K562 (cell line): Measurements from ENCODE around the gene ZNF598. TPM values are rescaled to one million over a fixed set of nuclear protein-coding genes. Genes with fewer than 3 reads are reported as not detected.

Experiments used
- CEBPG ChIP-seq, 3 experiments: fragments of 200-800 bp in 1 of 3; sonication (Bioruptor generic) in 1 of 3; sonication (generic) in 1 of 3; formaldehyde crosslinking in 1 of 3; IDR thresholded peaks in 2 of 3; conservative IDR thresholded peaks in 1 of 3; 2 replicates each; pipeline versions ENCODE4 v1.6.1 to v1.8.0; 2016 to 2022; ENCODE audit warnings: missing compliant biosample characterization in 2 of 3, missing genetic modification characterization in 2 of 3, mild to moderate bottlenecking in 1 of 3, missing genetic modification reagents in 1 of 3
- OTX1 ChIP-seq: fragments of 450-650 bp; formaldehyde crosslinking; IDR thresholded peaks from 2 replicates; pipeline ENCODE4 v1.4.0; 2022; ENCODE audit warnings: mild to moderate bottlenecking
- SAP30 ChIP-seq: fragments of 200-600 bp; sonication (generic); IDR thresholded peaks from 2 replicates; pipeline ENCODE4 v1.6.1; 2012; ENCODE audit warnings: borderline replicate concordance, low read depth, mild to moderate bottlenecking, moderate library complexity, low read length, control low read depth, inconsistent platforms; ENCODE audit not compliant: insufficient read depth, poor library complexity, severe bottlenecking
- SETDB1 ChIP-seq: IDR thresholded peaks from one replicate; pipeline ENCODE4 v1.6.1; 2012; ENCODE audit warnings: low read length, control low read depth, inconsistent platforms
- SMARCE1 ChIP-seq: fragments of 450-650 bp; IDR thresholded peaks from 2 replicates; pipeline ENCODE4 v1.7.1; 2016; ENCODE audit warnings: mild to moderate bottlenecking
- ZFP36 ChIP-seq: fragments of 150-350 bp; IDR thresholded peaks from 2 replicates; pipeline ENCODE4 v1.6.1; 2018; ENCODE audit warnings: low read length, low read depth; ENCODE audit not compliant: partially characterized antibody
- ZNF584 ChIP-seq: fragments of 200-800 bp; sonication (Bioruptor generic); IDR thresholded peaks from 2 replicates; pipeline ENCODE4 v1.6.1; 2016; ENCODE audit warnings: low read depth, mild to moderate bottlenecking, missing genetic modification characterization, missing compliant biosample characterization
- ZNF764 ChIP-seq: fragments of 250-450 bp; sonication (Bioruptor Pico); IDR thresholded peaks from 2 replicates; pipeline ENCODE4 v1.4.0; 2020; ENCODE audit warnings: low read depth, mild to moderate bottlenecking, moderate library complexity
- ZNF785 ChIP-seq: fragments of 250-450 bp; sonication (Bioruptor Pico); IDR thresholded peaks from 2 replicates; pipeline ENCODE4 v1.4.0; 2020; ENCODE audit warnings: mild to moderate bottlenecking
- polyA plus RNA-seq, 8 experiments: library from polyadenylated mRNA; depleted of rRNA in 4 of 8; stranded (reverse) in 5 of 8; unstranded in 3 of 8; fragments of >200 nt; fragmentation: Nextera tagmentation in 2 of 8; fragmentation: Illumina TruSeq in 1 of 8; extraction: Ambion mirVana in 2 of 8; extraction: Trizol in 1 of 8; gene quantifications; 2 replicates each; pipeline versions ENCODE4 v1.2.1 to v1.2.3, GENCODE V29; 2011 to 2014; ENCODE audit warnings: inconsistent platforms in 1 of 8, missing spikeins in 1 of 8
- total RNA-seq, 7 experiments: library from RNA; depleted of rRNA in 6 of 7; stranded (reverse); fragments of >200 nt in 6 of 7; fragmentation: Illumina TruSeq in 2 of 7; extraction: Trizol in 2 of 7; gene quantifications; 2 replicates each; pipeline versions ENCODE4 v1.2.1 to v1.2.3, GENCODE V29; 2011 to 2021; ENCODE audit warnings: low replicate concordance in 1 of 7
- TF ChIP-seq, protein P1 (sequence below): fragments of 450-650 bp; IDR thresholded peaks from 2 replicates; pipeline ENCODE4 v1.6.1; 2016; ENCODE audit warnings: borderline replicate concordance
- TF ChIP-seq, protein P2 (sequence below): fragments of 150-350 bp; conservative IDR thresholded peaks from 2 replicates; pipeline ENCODE4 v1.6.1; 2014; ENCODE audit warnings: low read length
- TF ChIP-seq, protein P3 (sequence below): sonication (generic); formaldehyde crosslinking; IDR thresholded peaks from 2 replicates; pipeline ENCODE4 v1.8.1; 2023; ENCODE audit warnings: missing genetic modification reagents, mild to moderate bottlenecking, borderline replicate concordance
- TF ChIP-seq, protein P4 (sequence below): fragments of 250-450 bp; sonication (Bioruptor Pico); IDR thresholded peaks from 2 replicates; pipeline ENCODE4 v1.8.0; 2021; ENCODE audit warnings: moderate library complexity, mild to moderate bottlenecking, inconsistent platforms
- TF ChIP-seq, protein P5 (sequence below): fragments of 450-650 bp; IDR thresholded peaks from 2 replicates; pipeline ENCODE4 v1.6.1; 2018; ENCODE audit warnings: mild to moderate bottlenecking, low read depth; ENCODE audit not compliant: partially characterized antibody

ZNF598 gene
- total and polyA plus RNA-seq, 9 of the 15 experiments (the other 6 are each of a cell fraction or from before 2014, with no cell fraction given): 0.11 to 115 (median 29.6) TPM

DNA sequence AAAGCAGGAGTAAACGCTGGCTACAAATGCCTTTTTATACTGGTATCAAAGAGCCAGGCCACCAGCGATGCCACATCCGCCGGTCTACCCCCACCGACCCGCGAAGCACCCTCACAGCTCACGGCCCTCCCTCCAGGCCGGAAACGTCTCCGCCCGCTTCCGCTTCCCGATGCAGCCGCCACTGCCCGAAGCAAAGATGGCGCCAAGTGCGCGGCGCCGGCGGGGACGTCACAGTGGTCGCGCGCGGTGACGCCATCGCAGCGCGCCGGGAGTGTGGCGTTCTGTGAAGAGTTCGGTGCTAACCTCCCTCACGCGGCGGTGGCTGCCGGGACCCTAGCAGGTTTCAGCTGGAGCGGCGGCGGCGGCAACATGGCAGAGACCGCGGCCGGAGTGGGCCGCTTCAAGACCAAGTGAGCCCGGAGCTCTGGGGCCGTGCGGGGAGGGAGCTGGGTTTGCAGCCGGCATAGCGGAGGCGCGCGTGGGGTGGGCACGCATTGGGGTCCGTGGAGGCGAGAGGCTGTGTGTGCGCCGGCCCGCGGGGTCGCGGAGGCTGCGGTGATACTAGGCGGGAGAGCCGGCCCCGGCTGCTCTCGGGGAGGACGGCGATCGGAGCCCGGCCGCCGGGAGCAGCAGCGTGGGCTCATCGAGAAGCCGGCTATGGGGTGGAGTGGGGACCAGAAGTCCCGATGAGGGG is 37.7 kb downstream of the ZNF598 start, which contains the start of gene TBL3 (continued):
- TF ChIP-seq, protein P1, sequence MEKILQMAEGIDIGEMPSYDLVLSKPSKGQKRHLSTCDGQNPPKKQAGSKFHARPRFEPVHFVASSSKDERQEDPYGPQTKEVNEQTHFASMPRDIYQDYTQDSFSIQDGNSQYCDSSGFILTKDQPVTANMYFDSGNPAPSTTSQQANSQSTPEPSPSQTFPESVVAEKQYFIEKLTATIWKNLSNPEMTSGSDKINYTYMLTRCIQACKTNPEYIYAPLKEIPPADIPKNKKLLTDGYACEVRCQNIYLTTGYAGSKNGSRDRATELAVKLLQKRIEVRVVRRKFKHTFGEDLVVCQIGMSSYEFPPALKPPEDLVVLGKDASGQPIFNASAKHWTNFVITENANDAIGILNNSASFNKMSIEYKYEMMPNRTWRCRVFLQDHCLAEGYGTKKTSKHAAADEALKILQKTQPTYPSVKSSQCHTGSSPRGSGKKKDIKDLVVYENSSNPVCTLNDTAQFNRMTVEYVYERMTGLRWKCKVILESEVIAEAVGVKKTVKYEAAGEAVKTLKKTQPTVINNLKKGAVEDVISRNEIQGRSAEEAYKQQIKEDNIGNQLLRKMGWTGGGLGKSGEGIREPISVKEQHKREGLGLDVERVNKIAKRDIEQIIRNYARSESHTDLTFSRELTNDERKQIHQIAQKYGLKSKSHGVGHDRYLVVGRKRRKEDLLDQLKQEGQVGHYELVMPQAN: peak; percentile 92
- TF ChIP-seq CEBPG (CRISPR knock-in tag; IDR thresholded peaks at IDR 0.05) (no peak), CEBPG (tag; conservative IDR thresholded peaks at IDR 0.05 in 1 of 2, IDR thresholded peaks at IDR 0.05 in 1 of 2) (no peak), ZNF785 (CRISPR knock-in tag) (no peak), SETDB1 (peak; percentile 98), SAP30 (peak; percentile 37), ZNF584 (CRISPR knock-in tag) (no peak), ZFP36 (no peak), OTX1 (no peak), ZNF764 (CRISPR knock-in tag) (no peak), SMARCE1 (no peak)
- TF ChIP-seq, protein P2, sequence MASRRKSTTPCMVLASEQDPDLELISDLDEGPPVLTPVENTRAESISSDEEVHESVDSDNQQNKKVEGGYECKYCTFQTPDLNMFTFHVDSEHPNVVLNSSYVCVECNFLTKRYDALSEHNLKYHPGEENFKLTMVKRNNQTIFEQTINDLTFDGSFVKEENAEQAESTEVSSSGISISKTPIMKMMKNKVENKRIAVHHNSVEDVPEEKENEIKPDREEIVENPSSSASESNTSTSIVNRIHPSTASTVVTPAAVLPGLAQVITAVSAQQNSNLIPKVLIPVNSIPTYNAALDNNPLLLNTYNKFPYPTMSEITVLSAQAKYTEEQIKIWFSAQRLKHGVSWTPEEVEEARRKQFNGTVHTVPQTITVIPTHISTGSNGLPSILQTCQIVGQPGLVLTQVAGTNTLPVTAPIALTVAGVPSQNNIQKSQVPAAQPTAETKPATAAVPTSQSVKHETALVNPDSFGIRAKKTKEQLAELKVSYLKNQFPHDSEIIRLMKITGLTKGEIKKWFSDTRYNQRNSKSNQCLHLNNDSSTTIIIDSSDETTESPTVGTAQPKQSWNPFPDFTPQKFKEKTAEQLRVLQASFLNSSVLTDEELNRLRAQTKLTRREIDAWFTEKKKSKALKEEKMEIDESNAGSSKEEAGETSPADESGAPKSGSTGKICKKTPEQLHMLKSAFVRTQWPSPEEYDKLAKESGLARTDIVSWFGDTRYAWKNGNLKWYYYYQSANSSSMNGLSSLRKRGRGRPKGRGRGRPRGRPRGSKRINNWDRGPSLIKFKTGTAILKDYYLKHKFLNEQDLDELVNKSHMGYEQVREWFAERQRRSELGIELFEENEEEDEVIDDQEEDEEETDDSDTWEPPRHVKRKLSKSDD: peak; percentile 96
- TF ChIP-seq, protein P3, sequence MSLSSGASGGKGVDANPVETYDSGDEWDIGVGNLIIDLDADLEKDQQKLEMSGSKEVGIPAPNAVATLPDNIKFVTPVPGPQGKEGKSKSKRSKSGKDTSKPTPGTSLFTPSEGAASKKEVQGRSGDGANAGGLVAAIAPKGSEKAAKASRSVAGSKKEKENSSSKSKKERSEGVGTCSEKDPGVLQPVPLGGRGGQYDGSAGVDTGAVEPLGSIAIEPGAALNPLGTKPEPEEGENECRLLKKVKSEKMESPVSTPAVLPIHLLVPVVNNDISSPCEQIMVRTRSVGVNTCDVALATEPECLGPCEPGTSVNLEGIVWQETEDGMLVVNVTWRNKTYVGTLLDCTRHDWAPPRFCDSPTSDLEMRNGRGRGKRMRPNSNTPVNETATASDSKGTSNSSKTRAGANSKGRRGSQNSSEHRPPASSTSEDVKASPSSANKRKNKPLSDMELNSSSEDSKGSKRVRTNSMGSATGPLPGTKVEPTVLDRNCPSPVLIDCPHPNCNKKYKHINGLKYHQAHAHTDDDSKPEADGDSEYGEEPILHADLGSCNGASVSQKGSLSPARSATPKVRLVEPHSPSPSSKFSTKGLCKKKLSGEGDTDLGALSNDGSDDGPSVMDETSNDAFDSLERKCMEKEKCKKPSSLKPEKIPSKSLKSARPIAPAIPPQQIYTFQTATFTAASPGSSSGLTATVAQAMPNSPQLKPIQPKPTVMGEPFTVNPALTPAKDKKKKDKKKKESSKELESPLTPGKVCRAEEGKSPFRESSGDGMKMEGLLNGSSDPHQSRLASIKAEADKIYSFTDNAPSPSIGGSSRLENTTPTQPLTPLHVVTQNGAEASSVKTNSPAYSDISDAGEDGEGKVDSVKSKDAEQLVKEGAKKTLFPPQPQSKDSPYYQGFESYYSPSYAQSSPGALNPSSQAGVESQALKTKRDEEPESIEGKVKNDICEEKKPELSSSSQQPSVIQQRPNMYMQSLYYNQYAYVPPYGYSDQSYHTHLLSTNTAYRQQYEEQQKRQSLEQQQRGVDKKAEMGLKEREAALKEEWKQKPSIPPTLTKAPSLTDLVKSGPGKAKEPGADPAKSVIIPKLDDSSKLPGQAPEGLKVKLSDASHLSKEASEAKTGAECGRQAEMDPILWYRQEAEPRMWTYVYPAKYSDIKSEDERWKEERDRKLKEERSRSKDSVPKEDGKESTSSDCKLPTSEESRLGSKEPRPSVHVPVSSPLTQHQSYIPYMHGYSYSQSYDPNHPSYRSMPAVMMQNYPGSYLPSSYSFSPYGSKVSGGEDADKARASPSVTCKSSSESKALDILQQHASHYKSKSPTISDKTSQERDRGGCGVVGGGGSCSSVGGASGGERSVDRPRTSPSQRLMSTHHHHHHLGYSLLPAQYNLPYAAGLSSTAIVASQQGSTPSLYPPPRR (CRISPR knock-in tag): no peak; the same call in 1 of the 2 replicates
- TF ChIP-seq, protein P4, sequence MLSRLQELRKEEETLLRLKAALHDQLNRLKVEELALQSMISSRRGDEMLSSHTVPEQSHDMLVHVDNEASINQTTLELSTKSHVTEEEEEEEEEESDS (CRISPR knock-in tag): no peak
- TF ChIP-seq, protein P5, sequence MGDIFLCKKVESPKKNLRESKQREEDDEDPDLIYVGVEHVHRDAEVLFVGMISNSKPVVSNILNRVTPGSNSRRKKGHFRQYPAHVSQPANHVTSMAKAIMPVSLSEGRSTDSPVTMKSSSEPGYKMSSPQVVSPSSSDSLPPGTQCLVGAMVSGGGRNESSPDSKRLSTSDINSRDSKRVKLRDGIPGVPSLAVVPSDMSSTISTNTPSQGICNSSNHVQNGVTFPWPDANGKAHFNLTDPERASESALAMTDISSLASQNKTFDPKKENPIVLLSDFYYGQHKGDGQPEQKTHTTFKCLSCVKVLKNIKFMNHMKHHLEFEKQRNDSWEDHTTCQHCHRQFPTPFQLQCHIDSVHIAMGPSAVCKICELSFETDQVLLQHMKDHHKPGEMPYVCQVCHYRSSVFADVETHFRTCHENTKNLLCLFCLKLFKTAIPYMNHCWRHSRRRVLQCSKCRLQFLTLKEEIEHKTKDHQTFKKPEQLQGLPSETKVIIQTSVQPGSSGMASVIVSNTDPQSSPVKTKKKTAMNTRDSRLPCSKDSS: no peak
